A549 (cell line): ENCODE results near the gene GPR6. TPM values are rescaled to one million over a fixed set of nuclear protein-coding genes. Genes with fewer than 3 reads are reported as not detected.

Experiments
- ATAC-seq, 2 experiments: fragments of 200-7000 bp in 1 of 2; fragments of >200 bp in 1 of 2; cut with Nextera tagmentation in 1 of 2; cut with Tn5 transposase in 1 of 2; 3 replicates each; pipeline versions ENCODE4 v1.8.0 to v1.9.1; 2018 to 2020; ENCODE audit warnings: mild to moderate bottlenecking in 1 of 2, moderate library complexity in 1 of 2
- CTCF ChIA-PET: fragments of 300-600 bp; sonication (Branson Sonifier 250); formaldehyde crosslinking; extraction: SDS; loops from one replicate; lab custom pipeline; 2021; ENCODE audit warnings: antibody characterized with exemption, inconsistent platforms; lab: Yijun Ruan, JAX
- POLR2A ChIA-PET: fragments of 350-600 bp; formaldehyde crosslinking; extraction: SDS; loops from one replicate; lab custom pipeline; 2021; ENCODE audit warnings: antibody characterized with exemption, inconsistent platforms; lab: Yijun Ruan, JAX
- DNase-seq, 2 experiments: peaks; one replicate each; pipeline versions ENCODE4 v3.0.0 to v3.0.0-alpha.2; 2011 to 2016; ENCODE audit warnings: low read depth in 1 of 2, low spot score in 1 of 2
- FAIRE-seq: peaks from 2 replicates; lab custom pipeline; 2011; peaks lifted over from hg19 to GRCh38; lab: Jason Lieb, UNC
- H3K27ac ChIP-seq, 2 experiments: fragments of >200 bp; sonication (Bioruptor Twin); formaldehyde crosslinking; 3 replicates each; pipeline ENCODE4 v1.5.1; 2016 to 2017
- H3K4me1 ChIP-seq: fragments of >200 bp; sonication (Bioruptor Twin); formaldehyde crosslinking; 3 replicates; pipeline ENCODE4 v1.6.1; 2016
- H3K4me2 ChIP-seq: fragments of >200 bp; sonication (Bioruptor Twin); formaldehyde crosslinking; 3 replicates; pipeline ENCODE4 v1.6.1; 2016
- H3K4me3 ChIP-seq: fragments of >200 bp; sonication (Bioruptor Twin); formaldehyde crosslinking; 3 replicates; pipeline ENCODE4 v1.5.1; 2016
- H3K9me3 ChIP-seq: fragments of >200 bp; sonication (Bioruptor Twin); formaldehyde crosslinking; 3 replicates; pipeline ENCODE4 v1.6.1; 2016
- BCL3 ChIP-seq: fragments of >200 bp; sonication (Bioruptor Twin); formaldehyde crosslinking; IDR thresholded peaks from 3 replicates; pipeline ENCODE4 v1.6.1; 2016
- BHLHE40 ChIP-seq: IDR thresholded peaks from 2 replicates; pipeline ENCODE4 v1.6.1; 2012; ENCODE audit warnings: low read depth, low read length, inconsistent platforms
- CBX8 ChIP-seq: fragments of 200-600 bp; sonication (generic); IDR thresholded peaks from 2 replicates; pipeline ENCODE4 v1.6.1; 2016
- CHD4 ChIP-seq: fragments of 200-600 bp; sonication (generic); IDR thresholded peaks from 2 replicates; pipeline ENCODE4 v1.6.1; 2016; ENCODE audit warnings: antibody characterized with exemption, mild to moderate bottlenecking, borderline replicate concordance
- EP300 ChIP-seq, 2 experiments: fragments of >200 bp; sonication (Bioruptor Twin); formaldehyde crosslinking; IDR thresholded peaks; 2 replicates in 1 of 2; 3 replicates in 1 of 2; pipeline ENCODE4 v1.6.1; 2016 to 2017
- ESRRA ChIP-seq: fragments of 150-350 bp; IDR thresholded peaks from 2 replicates; pipeline ENCODE4 v1.6.1; 2014; ENCODE audit warnings: mild to moderate bottlenecking, low read length, borderline replicate concordance
- FOSL2 ChIP-seq, 2 experiments: fragments of 450-650 bp in 1 of 2; fragments of >200 bp in 1 of 2; sonication (Bioruptor Twin) in 1 of 2; formaldehyde crosslinking; IDR thresholded peaks; 2 replicates each; pipeline versions ENCODE4 v1.5.0 to v1.6.1; 2016 to 2020; ENCODE audit warnings: mild to moderate bottlenecking in 1 of 2, moderate library complexity in 1 of 2
- FOXS1 ChIP-seq: fragments of 250-450 bp; sonication (Bioruptor Pico); IDR thresholded peaks from 2 replicates; pipeline ENCODE4 v1.5.0; 2020; ENCODE audit warnings: mild to moderate bottlenecking, moderate library complexity
- HEYL ChIP-seq: fragments of 250-450 bp; sonication (Bioruptor Pico); IDR thresholded peaks from 2 replicates; pipeline ENCODE4 v1.8.0; 2021; ENCODE audit warnings: mild to moderate bottlenecking, moderate library complexity
- HOXA7 ChIP-seq: fragments of 250-450 bp; sonication (Bioruptor Pico); IDR thresholded peaks from 2 replicates; pipeline ENCODE4 v1.5.0; 2020; ENCODE audit warnings: mild to moderate bottlenecking, moderate library complexity
- HOXB13 ChIP-seq: fragments of 250-450 bp; sonication (Bioruptor Pico); IDR thresholded peaks from 2 replicates; pipeline ENCODE4 v1.5.0; 2020; ENCODE audit warnings: low read depth, mild to moderate bottlenecking, moderate library complexity
- HOXB5 ChIP-seq: fragments of 250-450 bp; sonication (Bioruptor Pico); IDR thresholded peaks from 2 replicates; pipeline ENCODE4 v1.5.0; 2020; ENCODE audit warnings: mild to moderate bottlenecking, moderate library complexity
- KDM1A ChIP-seq: fragments of 200-600 bp; sonication (generic); IDR thresholded peaks from 2 replicates; pipeline ENCODE4 v1.6.1; 2016; ENCODE audit warnings: low read depth, mild to moderate bottlenecking
- MAX ChIP-seq: IDR thresholded peaks from 2 replicates; pipeline ENCODE4 v1.6.1; 2012
- MAZ ChIP-seq: fragments of 150-350 bp; IDR thresholded peaks from 2 replicates; pipeline ENCODE4 v1.6.1; 2014; ENCODE audit warnings: antibody characterized with exemption, low read depth, low read length, borderline replicate concordance
- NFE2L2 ChIP-seq: fragments of 150-350 bp; conservative IDR thresholded peaks from 2 replicates; pipeline ENCODE4 v1.6.1; 2014; ENCODE audit warnings: low read length
- NR3C1 ChIP-seq: fragments of >200 bp; sonication (Bioruptor Twin); formaldehyde crosslinking; IDR thresholded peaks from 3 replicates; pipeline ENCODE4 v1.6.1; 2017
- RCOR1 ChIP-seq: fragments of 150-350 bp; IDR thresholded peaks from 2 replicates; pipeline ENCODE4 v1.6.1; 2014; ENCODE audit warnings: antibody characterized with exemption, low read length, low read depth
- RFX5 ChIP-seq: fragments of 450-650 bp; IDR thresholded peaks from 2 replicates; pipeline ENCODE4 v1.7.1; 2014; ENCODE audit warnings: antibody characterized with exemption, mild to moderate bottlenecking, moderate library complexity
- SREBF2 ChIP-seq: fragments of 450-650 bp; IDR thresholded peaks from 2 replicates; pipeline ENCODE4 v1.6.1; 2014; ENCODE audit warnings: mild to moderate bottlenecking, moderate library complexity
- ZC3H11A ChIP-seq: fragments of 450-650 bp; IDR thresholded peaks from 2 replicates; pipeline ENCODE4 v1.6.1; 2014; ENCODE audit warnings: antibody characterized with exemption, mild to moderate bottlenecking
- ZSCAN20 ChIP-seq: fragments of 250-450 bp; sonication (Bioruptor Pico); IDR thresholded peaks from 2 replicates; pipeline ENCODE4 v1.8.0; 2022; ENCODE audit warnings: mild to moderate bottlenecking, moderate library complexity
- WGBS: methylation state at CpG from one replicate; pipeline ENCODE4 v1.1.6; 2017; ENCODE audit errors: missing lambda C conversion rate; 5-methylcytosine and 5-hydroxymethylcytosine counted together
- polyA plus RNA-seq, 4 experiments: library from polyadenylated mRNA; depleted of rRNA in 3 of 4; stranded (reverse); fragments of >200 nt; fragmentation: RNase III in 1 of 4; extraction: RNeasy Plus Mini Kit Qiagen cat#74134 plus additional on column Dnase treatment in 1 of 4; gene quantifications; 2 replicates in 3 of 4; 3 replicates in 1 of 4; pipeline ENCODE4 v1.2.3, GENCODE V29; 2011 to 2017
- TF ChIP-seq, protein P1 (sequence below): fragments of 450-650 bp; IDR thresholded peaks from 2 replicates; pipeline ENCODE4 v1.6.1; 2014; ENCODE audit warnings: antibody characterized with exemption
- TF ChIP-seq, protein P2 (sequence below): IDR thresholded peaks from 2 replicates; pipeline ENCODE4 v1.6.1; 2012
- TF ChIP-seq, protein P3 (sequence below): fragments of 150-350 bp; IDR thresholded peaks from 2 replicates; pipeline ENCODE4 v1.6.1; 2014; ENCODE audit warnings: low read depth, mild to moderate bottlenecking, low read length
- TF ChIP-seq, protein P4 (sequence below): fragments of >200 bp; sonication (Bioruptor Twin); formaldehyde crosslinking; IDR thresholded peaks from 2 replicates; pipeline ENCODE4 v1.6.1; 2016

The GPR6 gene
- polyA plus RNA-seq, 2 of the 4 experiments (the other 2 are of a cell fraction): not detected

DNA sequence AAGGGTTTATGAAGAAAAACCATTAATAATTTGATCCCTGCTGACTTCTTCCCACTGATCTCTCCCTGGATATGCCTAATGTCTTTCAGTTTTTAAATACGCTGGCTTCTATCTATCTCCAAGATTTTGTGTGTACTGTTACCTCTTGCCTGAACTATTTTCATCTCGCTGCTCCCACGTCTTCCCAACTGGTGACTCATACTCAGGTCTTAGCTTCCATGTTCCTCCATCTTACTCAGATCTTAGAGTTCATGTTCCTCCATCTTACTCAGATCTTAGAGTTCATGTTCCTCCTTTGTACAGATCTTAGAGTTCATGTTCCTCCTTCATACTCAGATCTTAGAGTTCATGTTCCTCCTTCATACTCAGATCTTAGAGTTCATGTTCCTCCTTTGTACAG is 21.6 kb downstream of the GPR6 start:
- ChIA-PET POLR2A (no interaction called here), CTCF (interaction anchor here (1.0 kb wide), 1 partner anchor 174 kb away, joined by 3 read pairs; no protein-coding TSS in a partner anchor)
- no peak for FAIRE-seq
- no peak for DNase-seq
- no peak overlapping the region for H3K4me3 ChIP-seq
- no peak overlapping the region for H3K27ac ChIP-seq
- 2% methylated on average over 3 of the region's 3 CpGs for WGBS
- no peak for ATAC-seq
- TF ChIP-seq, protein P1, sequence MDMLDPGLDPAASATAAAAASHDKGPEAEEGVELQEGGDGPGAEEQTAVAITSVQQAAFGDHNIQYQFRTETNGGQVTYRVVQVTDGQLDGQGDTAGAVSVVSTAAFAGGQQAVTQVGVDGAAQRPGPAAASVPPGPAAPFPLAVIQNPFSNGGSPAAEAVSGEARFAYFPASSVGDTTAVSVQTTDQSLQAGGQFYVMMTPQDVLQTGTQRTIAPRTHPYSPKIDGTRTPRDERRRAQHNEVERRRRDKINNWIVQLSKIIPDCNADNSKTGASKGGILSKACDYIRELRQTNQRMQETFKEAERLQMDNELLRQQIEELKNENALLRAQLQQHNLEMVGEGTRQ: no peak
- TF ChIP-seq MAX (no peak), CBX8 (no peak), MAZ (no peak), RFX5 (no peak), CHD4 (no peak)
- TF ChIP-seq, protein P2, sequence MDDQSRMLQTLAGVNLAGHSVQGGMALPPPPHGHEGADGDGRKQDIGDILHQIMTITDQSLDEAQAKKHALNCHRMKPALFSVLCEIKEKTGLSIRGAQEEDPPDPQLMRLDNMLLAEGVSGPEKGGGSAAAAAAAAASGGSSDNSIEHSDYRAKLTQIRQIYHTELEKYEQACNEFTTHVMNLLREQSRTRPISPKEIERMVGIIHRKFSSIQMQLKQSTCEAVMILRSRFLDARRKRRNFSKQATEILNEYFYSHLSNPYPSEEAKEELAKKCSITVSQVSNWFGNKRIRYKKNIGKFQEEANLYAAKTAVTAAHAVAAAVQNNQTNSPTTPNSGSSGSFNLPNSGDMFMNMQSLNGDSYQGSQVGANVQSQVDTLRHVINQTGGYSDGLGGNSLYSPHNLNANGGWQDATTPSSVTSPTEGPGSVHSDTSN: no peak
- TF ChIP-seq, protein P3, sequence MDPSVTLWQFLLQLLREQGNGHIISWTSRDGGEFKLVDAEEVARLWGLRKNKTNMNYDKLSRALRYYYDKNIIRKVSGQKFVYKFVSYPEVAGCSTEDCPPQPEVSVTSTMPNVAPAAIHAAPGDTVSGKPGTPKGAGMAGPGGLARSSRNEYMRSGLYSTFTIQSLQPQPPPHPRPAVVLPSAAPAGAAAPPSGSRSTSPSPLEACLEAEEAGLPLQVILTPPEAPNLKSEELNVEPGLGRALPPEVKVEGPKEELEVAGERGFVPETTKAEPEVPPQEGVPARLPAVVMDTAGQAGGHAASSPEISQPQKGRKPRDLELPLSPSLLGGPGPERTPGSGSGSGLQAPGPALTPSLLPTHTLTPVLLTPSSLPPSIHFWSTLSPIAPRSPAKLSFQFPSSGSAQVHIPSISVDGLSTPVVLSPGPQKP: no peak
- TF ChIP-seq, protein P4, sequence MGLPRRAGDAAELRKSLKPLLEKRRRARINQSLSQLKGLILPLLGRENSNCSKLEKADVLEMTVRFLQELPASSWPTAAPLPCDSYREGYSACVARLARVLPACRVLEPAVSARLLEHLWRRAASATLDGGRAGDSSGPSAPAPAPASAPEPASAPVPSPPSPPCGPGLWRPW: no peak
- TF ChIP-seq, all 56 proteins: peak for 0
- no peaks in the 10 kb centered on the region for H3K4me1 ChIP-seq
- no peaks in the 10 kb centered on the region for H3K9me3 ChIP-seq
- H3K4me2 ChIP-seq: no peak overlapping the region

DNA sequence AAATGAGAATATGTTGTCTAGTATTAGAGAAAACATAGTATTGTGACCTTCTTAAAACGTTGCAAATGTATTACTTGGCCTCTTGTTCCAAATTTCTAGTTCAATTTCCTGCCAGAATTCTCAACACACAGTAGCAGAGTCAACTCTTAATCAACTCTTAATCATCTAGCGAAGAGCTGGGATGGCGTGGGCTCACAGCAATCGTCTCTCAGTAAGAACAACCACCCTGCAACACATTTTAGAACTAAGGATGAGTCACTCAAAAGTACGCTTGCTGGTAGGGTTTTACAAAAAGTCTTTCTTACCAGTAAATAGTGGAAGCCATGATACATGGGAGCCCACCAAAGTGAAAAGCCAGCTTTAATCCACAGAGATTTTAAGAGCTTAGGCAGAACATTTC is 24.6 kb downstream of the GPR6 start:
- no peak for FAIRE-seq
- no peaks in the 10 kb centered on the region for H3K9me3 ChIP-seq
- ChIA-PET CTCF (interaction anchor here (1.6 kb wide), 1 partner anchor 37 kb away, joined by 4 read pairs; no protein-coding TSS in a partner anchor), POLR2A (no interaction called here)
- TF ChIP-seq NFE2L2 (no peak), ESRRA (no peak), FOXS1 (CRISPR knock-in tag) (no peak), HOXB13 (CRISPR knock-in tag) (no peak), ZC3H11A (no peak), EP300 (IDR thresholded peaks at IDR 0.05) (no peak), BHLHE40 (no peak), HEYL (CRISPR knock-in tag) (no peak), HOXA7 (CRISPR knock-in tag) (no peak), BCL3 (no peak), ZSCAN20 (CRISPR knock-in tag) (no peak), SREBF2 (no peak), HOXB5 (CRISPR knock-in tag) (no peak), NR3C1 (no peak), KDM1A (no peak), RCOR1 (no peak), FOSL2 (IDR thresholded peaks at IDR 0.05) (no peak), FOSL2 (CRISPR knock-in tag; IDR thresholded peaks at IDR 0.05) (no peak), MAZ (no peak)
- TF ChIP-seq, protein P3: no peak
- TF ChIP-seq, protein P4: no peak
- no peak overlapping the region for H3K27ac ChIP-seq
- ATAC-seq: no peak
- H3K4me2 ChIP-seq: no peak overlapping the region
- 3% methylated on average over 5 of the region's 5 CpGs for whole genome bisulfite sequencing
- no peak overlapping the region for H3K4me3 ChIP-seq
- no peaks in the 10 kb centered on the region for H3K4me1 ChIP-seq
- no peak for DNase-seq
